Measurements from ENCODE around the gene GPAT3.
"Not testable (repeated sequence)": the region's sequence is repeated elsewhere in the genome, so short reads cannot be mapped to it uniquely, and the experiment has no call there.

The GPAT3 gene

DNA sequence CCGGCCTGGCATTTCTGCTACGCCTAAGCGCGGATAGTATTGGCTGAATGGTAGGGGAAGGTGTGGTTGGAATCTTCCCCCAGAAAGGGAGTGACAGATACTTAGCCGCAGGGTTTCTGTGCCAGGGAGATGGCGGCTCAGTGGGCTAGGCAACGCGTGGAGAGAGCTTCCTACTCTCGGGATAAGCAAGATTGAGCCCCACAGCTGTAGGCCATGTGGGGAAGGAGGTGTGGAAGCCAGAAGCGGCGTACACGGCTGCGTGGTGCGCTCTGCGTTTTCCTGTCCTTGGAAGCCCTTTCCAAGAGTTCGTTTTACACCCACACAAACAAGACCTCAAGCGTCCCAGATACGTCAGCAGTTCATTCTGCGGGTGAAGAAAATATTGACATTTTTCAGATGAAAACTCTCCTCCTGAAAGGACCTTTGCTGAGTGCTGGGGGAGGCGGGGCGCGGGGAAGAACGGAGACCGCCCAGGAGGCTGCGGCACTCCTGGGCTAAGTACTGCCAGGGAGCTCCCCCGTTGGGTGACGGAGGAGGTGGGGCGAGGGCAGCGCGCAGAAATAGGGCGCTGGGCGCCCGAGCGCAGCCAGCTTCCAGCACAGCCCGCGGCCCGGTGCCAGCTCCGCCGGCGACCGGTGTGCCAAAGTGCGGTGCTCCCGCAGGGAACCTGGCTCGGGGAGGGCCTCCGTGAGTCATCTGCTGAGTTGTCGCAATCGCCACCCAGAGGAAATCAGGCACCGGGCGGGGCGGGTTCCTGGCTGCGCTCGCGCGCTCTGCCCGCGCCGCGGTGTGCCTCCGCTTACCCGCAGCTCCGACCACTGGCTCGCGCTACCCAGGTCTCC is at the start of gene GPAT3:
TSS of gene GPAT3 (plus strand) at position 589 of the 842 bp plus-strand sequence. CDS start 515 bp downstream, outside the sequence.
- DNase-seq: peak; percentile 8

DNA sequence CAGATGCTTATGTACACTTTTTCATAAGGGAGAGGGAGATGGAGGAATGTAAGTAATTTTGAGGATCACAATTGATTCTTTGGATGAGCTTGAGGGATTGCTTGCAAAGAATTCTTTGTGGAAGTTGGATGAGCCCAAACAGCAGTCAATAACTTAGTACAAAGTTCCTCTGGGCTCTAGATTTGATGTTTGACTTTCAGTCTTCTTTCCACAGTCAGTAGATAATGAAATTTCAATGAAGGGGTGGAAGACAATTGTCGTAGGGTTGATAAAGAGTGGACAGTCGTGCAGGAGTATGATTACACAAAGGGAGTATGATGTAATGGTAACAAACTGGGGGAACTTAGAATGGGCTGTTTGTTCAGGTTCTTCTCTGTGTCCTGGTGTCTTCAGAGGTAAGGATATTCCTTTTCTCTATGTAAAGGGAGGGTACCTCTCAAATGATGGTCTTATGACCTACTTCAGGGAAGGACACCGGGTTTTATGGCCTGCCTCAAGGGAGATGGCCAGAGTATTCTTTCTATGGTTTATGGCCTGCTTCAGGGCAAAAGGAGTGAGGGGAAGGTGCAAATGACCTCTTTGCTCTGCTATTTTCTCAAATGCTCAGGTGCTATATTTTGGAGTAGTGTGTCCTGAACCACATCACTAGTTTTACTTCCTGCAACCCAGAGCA is 49.3 kb upstream of the GPAT3 start:
- no peak for DNase-seq

DNA sequence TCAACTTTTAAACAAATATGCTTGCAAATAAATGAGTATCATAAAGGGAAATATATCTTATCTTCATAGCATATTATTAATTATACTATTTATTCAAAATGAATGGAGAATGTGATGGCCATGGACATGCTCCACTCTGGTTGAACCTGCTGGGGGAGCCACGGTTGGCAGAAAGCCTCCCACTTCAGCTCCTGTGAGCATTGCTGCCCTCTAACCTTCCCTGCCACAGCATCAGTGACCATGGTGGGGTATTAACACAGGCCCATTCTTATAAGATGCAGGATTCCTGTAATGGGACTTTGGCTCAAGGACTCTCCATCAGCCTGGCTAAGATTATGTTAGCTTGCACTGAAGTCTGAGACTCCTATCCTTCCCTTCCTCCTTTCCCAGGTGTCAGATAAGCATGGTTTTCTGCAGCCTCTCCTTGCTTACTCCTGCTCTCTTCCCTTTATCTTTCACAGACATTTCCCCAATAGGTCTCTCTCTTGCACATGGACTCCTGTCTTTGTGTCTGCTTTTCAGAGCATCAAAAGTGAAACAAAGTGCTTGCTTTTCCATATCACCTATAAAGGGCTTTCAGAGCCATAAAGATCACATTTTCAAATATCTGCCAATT is 46.1 kb upstream of the GPAT3 start:
- DNase-seq: no peak

DNA sequence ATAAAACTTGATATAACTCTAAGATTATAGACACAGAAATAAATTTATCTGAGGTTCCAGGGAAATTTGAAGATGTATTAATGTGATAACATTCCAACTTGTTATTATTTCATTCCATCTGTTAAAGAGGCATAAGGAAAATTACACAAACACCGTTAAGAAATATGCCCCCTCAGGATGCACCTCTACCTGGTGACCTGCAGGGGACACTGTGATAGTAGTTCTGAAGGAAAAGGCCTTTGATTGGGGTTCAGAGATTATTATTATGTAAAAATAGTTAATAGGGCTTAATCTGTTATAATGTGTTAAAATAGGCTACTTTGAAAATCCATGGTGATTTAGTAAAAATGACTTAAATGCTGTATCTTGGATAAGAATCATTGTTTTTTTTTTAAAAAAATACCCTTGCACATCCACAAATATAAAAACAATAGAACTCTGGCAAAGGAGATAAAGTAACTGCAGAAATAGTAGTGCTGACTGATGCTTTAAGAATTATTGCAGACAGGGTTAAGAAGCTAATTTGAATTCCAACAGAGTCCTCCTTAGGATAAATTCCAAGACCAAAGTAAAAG is 44.9 kb upstream of the GPAT3 start:
- DNase-seq: no peak

DNA sequence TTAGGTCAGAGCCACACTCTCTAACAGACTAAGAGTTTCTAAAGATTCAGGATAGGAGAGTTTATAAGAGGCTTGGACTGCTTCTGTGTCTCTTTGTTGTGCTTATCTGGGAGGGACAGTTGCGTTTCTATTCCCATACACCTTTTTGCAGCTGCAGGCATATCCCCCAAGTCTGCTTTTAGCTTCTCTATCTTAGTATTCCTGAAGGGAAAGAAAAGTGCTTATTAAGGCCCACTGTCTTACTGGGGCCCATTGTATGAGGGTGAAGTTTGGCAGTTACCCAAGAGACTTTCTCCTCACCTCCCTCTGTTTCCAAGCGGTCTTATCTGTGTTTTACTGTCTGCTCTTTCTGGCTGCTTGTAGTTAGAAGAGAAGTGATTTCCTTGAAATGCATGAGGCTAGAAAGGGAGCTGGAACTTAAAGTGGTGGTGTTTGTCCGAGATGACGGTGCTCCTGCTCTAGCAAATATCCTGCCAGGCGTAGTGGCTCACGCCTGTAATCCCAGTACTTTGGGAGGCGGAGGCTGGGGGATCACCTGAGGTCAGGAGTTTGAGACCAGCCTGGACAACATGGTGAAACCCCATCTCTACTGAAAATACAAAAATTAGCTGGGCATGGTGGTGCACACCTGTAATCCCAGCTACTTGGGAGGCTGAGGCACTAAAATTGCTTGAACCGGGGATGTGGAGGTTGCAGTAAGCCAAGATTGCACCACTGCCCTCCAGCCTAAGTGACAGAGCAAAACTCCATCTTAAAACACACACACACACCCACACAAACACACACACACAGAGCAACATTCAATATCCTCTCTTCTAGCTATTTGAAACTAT is 39.6 kb upstream of the GPAT3 start:
- DNase-seq: not testable (repeated sequence)

DNA sequence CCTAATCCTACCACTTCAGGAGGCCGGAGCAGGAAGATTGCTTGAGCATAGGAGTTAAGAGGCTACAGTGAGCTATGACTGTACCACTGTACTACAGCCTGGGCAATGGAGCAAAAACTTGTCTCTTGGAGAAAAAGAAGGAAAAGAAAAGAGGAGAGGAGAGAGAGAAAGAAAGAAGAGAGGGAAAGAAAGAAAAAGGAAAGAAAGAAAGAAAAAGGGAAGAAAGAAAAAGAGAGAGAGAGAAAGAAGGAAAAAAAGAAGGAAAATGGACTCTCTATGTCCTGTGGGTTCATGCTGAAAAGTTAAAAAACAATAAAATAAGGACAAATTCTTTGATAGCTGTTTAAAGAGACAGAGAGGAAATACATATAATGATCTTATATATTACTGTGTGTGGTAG is 37.7 kb upstream of the GPAT3 start:
- DNase-seq: no peak

DNA sequence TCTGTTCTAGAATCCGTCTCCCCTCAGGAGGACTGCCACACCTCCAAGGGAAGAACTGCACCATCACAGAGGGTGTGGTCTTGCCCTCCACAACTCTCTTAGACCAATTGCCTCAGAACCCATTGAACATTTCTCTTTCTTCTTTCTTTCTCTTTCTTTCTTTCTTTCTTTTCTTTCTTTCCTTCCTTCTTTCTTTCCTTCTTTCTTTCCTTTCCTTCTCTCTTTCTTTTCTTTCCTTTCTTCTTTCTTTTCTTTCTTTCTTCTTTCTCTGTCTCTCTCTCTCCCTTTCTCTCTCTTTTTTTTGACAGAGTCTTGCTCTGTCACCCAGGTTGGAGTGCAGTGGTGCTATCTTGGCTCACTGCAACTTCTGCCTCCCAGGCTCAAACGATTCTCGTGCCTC is 34.2 kb upstream of the GPAT3 start:
- not testable (repeated sequence) for DNase-seq

DNA sequence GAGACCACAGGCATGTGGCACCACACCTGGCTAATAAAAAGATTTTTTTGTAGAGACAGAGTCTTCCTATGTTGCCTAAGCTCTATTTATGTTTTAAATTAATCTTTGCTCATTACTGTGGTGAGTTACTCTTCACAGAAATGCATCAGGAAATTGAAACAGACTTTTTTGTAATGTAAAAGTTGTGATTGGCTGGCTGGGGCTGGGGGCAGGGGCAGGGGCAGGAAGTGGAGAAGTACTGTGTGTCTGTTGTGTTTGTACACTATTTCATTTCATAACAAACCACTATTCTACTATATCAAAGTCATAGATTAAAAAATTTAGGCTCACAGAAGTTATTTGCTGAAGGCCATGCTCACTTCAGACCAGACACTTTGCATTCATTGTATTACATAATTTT is 31.9 kb upstream of the GPAT3 start:
- no peak for DNase-seq

DNA sequence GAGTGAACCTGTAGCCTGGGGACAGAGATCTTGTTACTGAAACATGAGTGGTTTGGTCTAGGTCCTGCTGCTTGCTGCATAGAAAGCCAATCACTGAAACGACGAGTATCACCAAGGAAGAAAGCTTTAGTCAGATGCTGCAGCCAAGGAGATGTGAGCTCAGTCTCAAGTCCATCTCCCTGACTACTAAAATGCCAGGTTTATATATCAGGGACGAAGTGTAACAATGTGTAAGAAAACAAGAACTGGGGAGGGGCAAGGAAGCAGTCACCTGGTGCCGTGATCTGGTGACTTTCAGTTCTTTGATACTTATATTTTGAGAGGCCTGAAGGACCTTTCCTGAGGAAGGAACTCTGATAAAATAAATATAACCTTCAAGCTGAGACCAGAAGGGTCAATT is 31.4 kb upstream of the GPAT3 start:
- DNase-seq: no peak

DNA sequence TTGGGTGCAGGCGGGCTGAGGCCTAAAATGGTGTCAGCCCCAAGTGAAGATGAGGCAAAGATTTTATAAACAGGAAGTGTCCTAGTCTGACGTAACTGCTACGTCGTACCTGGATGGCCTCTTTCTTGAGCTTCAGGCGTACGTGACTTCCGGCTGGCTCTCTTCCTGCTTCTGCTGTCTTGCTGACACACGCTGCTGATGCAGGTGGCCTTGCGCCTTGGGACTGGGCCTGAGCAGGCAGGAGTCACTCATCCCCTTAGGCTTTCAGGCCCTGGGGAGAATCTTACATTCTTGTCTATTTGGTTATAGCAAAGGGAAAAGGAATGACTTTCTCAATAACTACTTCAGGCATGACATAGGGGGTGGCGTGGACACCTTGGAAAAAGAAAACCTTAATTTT is 30.9 kb upstream of the GPAT3 start:
- no peak for DNase-seq

DNA sequence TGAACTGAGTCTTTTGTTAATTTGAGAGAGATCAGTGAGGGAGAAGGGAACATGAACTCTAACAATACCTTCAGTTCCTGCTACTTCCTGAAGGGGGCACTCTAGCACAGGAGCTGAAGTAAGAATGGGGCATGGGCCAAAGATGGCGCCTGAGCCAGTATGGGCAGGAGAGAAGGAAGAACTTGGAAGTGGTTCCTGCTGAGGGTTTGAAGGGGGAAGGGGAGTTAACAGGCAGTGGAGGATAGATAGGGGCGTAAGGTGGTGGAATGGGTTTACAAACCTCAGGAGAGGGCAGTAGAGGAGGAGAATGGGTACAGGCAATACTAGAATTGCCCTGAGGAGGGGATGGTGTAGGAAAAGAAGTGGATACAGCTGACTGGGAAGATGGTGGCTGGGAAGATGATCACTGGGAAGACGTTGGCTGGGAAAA is 26.7 kb upstream of the GPAT3 start:
- not testable (repeated sequence) for DNase-seq

DNA sequence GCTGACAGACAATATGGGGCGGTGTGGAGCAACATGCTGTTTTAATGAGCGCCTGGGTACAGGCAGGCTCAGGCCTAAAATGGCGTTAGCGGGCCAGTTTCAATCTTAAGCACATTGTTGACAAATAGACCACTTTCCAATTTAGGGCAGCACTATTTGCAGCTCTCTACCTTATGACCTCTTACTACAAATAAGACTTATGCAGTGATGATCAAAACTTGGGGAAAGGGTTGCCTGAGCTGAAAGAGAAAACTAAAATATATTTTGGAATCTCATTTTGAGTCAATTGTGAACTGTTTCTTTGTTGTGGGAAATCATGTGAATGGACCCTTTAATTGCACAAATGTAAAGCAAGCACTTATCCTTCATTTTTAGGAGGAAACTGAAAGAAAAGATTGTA is 25.5 kb upstream of the GPAT3 start:
- DNase-seq: no peak

DNA sequence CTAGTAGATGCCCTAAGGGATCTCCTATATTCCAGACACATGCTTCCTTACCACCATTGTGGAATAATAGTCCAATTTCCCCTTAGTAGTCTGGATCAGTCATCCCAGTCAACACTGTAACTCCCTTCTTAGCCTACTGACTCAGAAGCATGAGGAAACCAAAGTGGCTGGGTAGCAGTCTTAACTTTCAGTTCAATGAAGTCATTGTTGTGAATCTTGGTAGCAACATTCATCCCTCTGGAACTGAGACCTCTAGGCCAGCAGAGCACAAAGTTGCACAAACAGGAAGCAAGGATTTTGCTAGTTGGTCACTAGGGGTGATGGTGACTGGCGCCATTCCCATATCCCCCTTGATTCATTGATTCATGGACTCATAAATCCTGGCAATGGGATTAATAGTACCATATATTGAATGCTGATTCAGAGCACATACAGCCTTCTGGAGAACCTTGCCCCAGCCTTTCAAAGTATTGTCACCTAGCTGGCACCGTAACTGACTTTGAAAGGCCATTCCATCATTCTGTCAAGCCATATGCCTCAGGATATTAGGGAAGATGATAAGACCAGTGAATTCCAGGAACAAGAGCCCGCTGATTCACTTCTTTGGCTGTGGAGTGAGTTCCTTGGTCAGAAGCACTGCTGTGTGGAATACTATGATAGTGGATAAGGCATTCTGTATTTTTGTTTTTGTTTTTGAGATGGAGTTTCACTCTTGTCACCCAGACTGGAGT is 19.7 kb upstream of the GPAT3 start:
- DNase-seq: no peak

DNA sequence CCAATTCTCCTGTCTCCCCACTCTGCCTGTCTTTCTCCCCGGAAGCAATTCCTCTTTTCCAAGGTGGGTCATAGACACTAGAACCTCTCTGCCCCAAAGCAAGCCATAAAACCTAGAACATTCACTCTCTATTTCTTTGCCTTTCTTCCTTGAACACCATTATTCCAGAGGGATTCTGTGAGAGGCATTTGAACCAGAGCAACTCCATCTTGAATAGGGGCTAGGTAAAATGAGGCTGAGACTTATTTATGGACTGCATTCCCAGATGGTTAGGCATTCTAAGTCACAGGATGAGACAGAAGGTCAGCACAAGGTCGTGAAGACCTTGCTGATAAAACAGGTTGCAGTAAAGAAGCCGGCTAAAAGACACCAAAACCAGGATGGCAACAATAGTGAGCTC is 13.7 kb upstream of the GPAT3 start:
- no peak for DNase-seq

DNA sequence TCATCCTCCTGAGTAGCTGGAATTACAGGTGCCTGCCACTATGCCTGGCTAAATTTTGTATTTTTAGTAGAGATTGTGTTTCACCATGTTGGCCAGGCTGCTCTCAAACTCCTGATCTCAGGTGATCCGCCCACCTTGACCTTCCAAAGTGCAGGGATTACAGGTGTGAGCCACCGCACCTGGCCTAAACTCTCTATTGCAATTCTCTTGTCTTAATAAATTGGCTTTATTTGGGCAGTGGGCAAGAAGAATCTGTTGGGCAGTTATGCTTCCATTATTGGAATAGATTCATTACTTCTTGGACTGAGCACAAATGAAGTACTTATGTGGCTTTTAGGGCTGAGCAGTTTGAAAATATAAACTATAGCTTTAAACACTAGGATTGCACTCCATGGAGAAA is 8.2 kb upstream of the GPAT3 start:
- no peak for DNase-seq

DNA sequence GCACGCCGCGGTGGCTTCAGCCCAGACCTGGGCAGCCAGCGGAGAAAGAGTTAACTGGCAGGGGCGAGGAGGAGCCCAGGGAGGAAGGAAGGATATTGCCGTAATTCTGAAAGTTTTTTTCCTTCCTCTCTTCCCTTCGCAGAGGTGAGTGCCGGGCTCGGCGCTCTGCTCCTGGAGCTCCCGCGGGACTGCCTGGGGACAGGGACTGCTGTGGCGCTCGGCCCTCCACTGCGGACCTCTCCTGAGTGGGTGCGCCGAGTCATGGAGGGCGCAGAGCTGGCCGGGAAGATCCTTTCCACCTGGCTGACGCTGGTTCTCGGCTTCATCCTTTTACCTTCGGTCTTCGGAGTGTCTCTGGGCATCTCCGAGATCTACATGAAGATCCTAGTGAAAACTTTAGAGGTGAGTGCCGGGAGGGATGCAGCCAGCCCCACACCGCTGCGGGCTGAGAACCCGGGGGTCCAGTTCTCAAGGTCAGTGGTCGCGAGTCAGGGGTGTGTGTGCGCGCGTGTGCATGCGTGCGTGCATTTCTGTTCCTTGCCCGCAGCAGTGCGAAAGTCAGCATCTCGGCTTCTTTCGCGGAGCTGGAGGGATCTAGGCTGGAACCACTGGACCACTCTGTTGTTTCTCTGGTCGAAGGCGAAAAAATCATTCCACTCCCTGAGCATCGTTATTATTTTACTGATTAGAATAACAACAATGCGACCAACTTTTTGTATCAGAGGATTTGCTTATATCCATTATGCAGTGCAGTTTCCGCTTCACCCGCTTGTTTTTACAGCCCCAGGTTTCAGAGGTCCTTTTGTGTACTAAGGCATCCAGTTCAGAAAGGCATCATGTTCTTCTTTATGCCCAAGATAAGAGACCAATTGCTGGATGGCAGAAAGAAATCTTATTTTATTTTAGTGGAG is 709 bp downstream of the GPAT3 start:
- DNase-seq: no peak

DNA sequence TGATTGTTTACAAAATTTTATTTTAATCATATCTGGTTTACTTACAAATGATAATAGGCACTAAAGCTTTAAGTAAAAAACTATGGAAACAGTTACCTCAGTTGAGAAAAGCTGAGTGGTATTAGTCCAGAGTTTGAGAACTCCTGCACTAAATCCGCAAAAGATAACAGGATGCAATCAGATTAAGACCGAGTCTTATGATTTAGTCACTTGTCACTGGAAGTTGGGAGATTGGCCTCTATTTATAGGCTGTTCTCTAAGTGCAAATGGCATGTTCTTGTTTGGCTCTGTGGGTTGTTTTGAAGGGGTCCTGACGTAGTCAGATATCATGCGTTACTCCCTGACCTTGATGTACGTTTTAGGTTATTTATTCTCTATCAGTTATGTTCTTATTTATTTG is 6.3 kb downstream of the GPAT3 start:
- no peak for DNase-seq

DNA sequence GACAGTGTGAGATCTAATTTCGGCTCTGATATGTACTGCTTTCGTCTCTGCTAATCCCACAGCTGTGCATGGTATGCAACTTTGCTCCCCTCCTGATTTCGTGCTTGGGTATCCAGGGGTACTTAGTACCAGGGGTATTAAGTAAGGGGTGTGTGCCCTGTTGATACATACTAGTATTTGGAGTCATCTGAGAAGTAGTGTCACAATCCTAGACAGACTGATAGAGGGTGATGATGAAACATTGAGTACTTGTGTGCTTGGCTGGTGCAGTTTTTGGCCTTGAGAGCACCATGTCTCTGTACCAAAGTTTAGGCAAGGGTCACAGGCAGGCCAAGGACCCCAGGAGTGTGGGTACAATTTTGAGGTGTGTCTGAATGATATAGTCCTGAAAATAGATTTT is 10.9 kb downstream of the GPAT3 start:
- no peak for DNase-seq

DNA sequence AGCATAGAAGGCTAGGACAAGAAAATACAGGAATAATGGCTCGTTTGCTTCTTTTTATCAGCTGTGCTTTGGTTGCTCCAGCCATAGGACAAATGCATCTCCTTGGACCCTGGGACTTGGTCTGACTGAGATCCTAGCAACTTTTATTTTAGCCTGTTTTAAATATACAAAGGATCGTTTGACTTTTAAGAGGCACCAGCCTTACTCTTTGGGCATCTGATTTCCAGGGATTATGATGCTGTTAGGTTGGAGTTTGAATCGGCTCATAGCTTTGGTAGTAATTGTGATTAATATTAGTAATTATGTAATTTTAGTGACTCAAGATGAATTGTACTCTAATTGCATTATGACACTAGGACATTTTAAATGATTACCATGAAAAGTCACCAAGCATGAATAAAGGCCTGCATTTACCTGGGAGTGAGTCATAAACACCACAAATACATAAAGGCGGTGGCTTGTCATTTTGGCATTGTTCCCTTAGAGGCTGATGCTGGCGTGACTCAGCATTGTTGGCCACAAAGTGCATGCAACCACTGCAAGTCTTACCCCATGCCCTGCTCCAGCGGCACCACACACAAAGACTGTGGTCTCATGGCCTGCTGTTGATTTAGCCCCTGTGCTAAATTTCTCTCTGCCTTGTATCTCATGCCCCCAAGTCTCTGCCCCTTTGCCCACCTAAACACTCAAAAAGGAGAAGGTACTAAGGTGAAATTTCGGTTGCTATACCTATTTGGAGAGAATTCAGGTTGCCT is 12.4 kb downstream of the GPAT3 start:
- DNase-seq: peak; percentile 82

DNA sequence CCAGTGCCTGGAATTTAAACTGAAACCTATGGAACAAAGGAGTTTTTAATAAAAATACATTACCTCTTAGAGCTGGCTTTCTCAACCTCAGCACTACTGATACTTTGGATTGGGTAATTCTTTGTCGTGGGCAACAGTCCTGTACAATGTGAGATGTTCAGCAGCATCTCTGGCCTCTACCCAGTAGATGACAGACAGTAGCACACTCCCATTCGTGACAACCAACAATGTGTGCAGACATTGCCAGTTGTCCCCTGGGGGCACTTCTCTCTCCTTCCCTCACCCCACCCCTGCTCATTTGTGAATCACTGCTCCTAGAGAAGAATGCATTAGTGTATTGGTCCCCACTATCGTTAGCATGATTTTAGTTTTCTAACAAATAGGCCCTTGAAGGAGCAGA is 16.2 kb downstream of the GPAT3 start:
- no peak for DNase-seq

Measured in DMS79 (cell line).